ENCODE data around the gene GMFB.

The GMFB gene

DNA sequence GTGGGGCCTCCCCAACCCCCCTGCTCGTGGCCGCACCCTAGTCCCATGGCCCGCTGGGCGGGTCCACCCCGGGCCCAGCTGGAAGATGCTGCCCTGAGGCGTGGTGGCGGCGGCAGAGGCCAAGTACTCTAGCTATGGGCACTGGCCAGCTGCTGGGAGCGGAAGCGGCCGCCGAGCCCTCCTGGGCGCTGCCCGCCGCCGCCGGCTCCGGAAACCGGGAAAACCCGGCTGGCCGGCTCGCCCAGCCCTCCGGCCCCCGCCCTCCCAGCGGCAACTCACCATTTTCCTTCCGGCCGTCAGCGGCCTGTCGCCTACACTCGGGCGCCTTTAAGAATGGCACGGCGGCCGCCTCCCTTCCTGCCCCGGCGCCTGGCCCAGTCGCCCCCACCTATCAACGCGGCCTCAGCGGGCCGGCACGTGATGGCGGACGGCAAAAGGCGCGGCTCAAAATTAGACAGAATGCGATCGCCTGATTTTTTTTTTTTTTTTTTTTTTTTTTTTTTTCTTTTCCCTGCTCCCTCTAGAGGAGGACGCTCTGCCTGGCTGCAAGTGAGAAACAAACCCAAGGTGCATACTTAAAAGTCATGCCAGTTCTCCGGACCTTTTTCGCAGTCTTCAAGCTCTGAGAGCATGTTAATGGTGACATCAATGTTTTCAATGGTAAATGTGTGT is at the start of gene GMFB:
GMFB (minus strand) TSS at position 335 of the 672 bp plus-strand sequence; CDS start at position 282, 53 bp downstream.
- peak; percentile 41 for DNase-seq

DNA sequence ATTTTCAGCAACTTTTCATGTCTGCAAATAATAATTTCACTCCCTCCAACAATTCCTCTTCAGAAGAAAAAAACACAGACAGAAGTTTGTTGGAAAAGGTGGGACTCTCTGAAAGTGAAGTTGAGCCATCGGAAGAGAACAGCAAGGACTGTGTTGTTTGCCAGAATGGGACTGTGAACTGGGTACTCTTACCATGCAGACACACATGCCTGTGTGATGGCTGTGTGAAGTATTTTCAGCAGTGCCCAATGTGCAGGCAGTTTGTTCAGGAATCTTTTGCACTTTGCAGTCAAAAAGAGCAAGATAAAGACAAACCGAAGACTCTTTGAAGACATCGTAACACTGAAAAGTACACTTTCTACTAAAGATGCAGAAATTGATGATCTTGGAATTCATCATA is 49.3 kb upstream of the GMFB start:
- no peak for DNase-seq

DNA sequence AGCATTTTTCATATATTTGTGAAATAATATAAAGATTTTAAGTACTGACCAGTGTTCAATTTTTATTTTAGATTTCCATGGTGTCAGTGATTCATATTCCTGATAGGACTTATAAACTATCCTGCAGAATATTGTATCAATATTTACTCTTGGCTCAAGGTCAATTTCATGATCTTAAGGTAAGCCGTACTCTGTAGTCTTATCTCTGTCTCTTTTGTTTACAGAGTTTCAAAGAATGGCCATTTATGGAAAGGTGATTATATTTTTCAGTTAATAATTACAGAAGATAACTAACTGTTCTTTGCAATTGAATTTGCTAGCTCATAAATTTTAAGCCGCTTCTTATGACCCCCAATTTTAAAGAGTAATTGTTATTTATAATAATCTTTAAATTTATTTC is 48.9 kb upstream of the GMFB start:
- no peak for DNase-seq

DNA sequence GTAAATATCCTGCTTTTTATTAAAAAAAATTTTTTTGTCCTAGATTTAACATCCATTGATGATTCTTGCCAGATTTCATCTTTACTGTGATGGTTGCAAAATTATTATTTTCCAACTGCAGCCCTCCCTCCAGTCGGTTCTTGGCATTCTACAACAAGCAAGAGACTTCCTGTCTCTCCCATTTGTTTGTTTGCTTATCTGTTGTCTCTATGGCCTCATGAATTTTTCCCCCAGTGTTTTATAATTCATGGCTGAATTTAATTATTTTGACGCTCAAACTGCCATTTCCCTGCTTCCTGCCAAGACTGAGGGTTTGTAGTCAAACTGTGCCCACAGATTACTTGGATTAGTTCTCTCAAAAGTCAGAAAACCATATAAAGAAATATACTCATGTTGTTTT is 46.9 kb upstream of the GMFB start:
- DNase-seq, result no peak

DNA sequence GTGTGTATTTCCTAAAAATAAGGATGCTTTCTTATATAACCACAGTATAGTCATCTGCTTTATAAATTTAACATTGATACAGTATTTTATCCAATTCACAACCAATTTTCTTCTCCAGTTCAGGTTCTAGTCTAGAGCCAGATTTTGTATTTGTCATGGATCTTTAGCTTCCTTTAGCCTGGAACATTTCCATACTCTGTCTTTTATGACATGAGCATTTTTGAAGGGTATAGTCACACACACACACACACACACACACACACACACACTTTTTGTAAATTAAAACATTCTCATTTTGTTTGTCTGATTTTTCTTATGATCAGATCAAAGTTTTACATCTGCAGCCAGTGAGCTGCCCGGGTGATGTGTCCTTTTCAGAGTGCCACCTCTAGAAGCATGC is 46.3 kb upstream of the GMFB start:
- no peak for DNase-seq

DNA sequence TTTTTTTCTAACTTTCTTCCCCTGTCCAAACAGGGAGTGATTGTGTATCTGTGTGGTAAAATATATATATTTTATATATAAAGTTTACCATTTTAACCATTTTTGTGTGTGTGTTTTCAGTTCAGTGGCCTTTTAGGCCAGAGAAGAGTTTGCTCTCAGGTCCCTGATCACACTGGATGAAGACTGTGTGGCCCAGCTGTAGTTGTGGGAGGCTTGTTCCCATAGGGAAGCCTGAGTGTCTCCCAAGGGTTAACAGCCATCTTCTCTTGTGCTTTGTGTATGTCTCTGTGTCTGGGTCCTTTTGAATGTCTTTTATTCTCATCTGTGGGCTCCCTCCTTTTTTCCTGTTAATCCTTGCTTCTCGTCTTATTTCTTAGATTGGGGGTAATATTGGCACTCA is 44.3 kb upstream of the GMFB start:
- no peak for DNase-seq

DNA sequence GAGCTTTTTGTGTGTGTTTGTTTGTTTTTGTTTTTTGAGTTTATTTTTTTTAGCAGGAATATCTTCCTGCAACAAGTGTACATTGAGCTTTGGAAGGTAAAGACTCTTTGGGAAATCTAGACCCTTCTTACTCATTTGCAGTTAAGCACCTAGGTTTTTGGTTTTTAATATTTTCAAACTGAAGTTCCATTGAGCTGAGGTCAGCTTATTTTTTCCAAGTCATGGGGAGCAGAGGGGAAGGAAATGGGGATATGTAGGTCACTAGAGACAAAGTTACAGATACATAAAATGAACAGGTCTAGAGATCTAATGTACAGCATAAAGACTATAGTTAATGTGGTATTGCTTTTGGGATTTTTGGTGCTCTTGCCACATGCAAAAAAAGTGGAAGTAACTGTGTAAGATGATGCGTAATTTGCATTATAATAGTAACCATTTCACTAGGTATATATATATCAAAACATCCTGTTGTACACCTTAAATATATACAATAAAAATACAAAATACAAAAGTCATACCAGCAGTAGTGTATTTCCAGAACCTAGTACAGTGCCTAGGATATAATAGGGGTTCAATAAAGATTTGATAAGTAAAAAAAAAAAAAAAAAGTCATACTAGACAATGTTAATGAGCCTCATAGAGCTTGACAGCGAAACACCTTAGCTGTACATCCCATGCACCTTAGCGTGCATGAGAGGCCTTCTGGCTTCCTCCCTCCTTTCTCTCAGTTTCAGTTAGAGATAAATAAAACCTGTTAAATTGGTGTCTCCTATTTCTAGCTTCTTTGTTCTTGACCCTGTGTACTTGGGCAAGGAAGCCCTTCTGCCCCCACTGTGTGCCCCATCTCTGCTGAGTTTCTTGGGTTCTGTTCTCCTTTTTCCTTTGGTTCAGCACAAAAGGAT is 43.6 kb upstream of the GMFB start:
- DNase-seq, result no peak

DNA sequence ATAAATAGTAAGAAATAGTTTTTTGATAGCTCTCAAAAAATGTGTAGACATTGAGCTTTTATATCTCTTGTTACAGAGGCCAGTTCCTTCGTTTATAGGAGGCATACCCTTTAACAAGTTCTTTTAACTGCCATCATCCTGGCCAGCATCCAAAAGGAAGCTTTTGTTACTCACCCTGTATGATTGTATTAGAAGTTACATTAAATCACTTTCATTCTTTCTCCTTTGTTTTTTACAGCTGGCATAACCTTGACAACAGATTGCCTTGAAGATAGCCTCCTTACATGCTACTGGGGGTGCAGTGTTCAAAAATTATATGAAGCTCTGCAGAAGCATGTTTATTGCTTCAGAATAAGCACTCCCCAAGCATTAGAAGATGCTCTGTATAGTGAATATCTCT is 41.0 kb upstream of the GMFB start:
- no peak for DNase-seq

DNA sequence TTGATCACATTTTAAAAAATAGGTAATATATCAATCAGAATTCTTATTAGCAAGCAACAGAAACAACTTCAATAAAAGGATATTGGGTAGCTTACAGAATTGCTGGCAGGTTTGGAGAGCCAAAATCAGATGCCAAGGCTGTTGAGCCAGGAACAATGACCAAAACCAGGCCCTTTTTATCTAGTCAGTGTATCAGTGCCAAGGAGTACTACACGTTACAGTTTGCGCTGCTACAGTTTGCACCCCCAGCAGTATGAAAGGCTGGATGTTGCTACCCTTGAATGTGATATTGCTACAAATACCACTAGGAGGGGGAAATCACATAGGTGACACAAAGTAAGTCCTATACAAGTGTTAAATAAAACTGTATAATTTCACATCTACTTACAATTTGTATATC is 40.2 kb upstream of the GMFB start:
- DNase-seq, result no peak

DNA sequence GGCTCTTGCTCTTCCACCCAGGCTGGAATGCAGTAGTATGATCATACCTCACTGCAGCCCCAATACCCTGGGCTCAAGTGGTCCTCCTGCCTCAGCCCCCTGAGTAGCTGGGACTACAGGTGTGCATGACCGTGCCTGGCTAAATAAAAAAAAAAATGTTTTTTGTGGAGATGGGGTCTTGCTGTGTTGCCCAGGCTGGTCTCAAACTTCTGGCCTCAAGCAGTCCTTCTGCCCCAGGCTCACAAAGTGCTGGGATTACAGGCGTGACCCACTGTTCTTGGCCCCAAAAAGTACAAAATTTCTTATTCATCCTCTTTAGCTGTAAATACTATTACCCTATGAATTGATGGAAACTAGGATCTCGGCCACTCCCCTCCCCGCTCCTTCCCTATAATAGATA is 35.6 kb upstream of the GMFB start:
- no peak for DNase-seq

DNA sequence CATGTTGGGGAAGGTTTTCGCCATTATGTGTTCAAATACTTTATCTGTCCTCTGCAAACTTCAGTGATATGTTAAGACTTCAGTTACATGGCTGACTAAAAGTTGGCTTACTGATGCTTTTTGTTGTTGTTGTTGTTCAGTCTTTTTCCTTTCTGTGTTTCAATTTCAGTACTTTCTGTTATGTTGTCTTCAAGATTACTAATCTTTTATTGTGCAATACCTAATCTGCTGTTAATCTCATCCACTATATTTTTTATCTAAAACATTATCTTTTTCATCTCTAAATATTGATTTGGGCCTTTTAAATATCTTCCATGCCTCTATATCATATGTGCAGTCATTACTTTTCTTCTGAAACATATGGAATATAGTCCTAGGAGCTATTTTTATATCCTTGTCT is 27.9 kb upstream of the GMFB start:
- DNase-seq, result no peak

DNA sequence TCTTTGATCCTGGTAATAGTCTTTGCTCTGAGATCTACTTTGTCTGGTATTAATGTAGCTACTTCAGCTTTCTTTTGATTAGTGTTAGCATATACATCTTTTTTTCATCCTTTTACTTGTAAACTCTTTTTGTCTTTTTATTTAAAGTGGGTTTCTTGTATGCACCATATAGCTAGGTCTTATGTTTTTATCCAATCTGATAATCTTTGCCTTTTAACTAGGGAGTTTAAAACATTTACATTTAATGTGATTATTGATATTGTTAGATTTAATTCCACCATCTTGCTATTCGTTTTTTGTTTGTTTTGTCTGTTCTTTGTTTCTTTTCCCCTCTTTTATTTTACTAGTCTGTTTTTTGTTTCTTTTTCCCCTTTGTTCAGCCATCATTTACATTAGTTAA is 26.9 kb upstream of the GMFB start:
- DNase-seq, result no peak

DNA sequence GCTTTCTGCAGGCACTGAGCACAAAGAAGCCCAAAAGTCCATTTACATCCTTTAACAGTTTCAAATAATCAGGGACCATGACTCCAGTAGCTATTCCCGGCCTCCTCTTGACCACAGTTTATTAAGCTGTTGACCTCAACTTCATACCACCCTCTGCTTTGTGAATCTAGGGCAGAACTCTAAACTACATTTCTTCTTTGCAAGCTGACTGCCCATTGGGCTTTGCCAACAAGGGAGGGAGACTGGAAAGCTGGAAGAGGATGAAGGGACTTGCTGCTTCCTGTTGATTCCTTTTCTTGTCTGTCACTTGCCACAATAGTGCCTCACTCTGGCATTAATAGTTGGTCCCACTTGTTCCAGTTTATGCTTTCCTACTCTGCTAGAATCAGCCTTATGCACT is 23.6 kb upstream of the GMFB start:
- no peak for DNase-seq

DNA sequence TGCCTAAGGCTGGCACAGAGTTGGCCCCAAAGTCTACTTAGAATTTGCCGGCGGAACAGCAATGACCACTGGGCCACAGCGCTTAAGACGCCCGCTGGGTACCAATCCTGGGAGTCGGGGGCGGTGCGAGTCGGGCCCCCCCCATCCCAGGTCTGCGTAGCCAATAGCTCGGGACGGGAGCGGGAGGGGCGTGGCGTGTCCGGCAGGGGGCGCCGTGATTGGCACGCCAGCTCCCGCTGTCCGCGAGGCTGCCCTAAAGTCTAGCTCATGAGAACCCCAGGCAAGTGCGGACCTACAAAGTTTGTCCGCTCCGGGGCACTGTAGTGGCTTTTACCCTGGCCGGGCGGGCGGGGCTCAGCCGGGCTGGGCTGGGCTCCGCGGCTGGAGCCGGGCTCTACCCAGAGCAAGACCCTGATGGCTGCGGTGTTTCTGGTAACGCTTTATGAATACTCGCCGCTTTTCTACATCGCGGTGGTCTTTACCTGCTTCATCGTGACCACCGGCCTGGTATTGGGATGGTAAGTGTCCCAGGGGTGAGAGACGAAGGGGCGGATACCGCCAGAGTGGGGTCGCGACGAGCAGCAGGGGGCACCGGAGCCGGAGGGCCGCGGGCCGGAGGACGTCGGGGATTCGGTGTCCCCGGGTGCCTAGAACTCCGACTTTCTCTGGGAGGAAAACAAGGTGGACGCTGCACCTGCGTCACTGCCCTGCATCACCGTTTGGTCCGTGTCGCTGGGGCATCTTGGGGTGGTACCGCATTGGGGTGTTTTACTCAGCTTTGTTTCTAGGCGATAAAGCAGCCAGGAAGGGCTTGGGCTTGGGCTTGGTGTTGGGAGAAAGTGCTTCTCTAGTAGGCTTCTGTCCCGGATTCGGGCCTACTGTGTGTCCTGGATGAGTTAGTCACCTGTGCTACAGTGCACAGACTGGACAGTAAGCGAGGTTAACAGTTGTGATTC is 21.0 kb upstream of the GMFB start, which contains the start of gene CGRRF1:
CGRRF1 (plus strand) TSS at position 361 of the 956 bp plus-strand sequence; CDS start at position 415, 54 bp downstream.
- DNase-seq, result peak; percentile 83

DNA sequence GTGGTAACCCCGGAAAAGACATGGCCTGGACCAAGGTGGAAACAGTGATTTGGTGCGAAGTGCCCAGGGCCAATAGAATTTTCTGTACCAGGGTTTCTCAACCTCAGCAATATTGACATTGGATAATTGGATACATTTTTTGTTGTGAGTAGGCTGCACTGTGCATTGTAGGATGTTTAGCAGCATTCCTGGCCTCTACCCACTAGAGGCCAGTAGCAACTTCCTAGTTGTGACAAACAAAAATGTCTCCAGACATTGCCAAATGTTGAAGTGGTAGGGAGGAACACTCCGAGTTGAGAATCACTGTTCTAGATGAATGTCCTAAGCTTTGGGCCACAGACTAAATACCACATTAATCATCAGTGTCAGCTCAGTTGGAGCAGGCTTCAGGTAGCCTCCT is 14.7 kb upstream of the GMFB start:
- DNase-seq, result no peak

DNA sequence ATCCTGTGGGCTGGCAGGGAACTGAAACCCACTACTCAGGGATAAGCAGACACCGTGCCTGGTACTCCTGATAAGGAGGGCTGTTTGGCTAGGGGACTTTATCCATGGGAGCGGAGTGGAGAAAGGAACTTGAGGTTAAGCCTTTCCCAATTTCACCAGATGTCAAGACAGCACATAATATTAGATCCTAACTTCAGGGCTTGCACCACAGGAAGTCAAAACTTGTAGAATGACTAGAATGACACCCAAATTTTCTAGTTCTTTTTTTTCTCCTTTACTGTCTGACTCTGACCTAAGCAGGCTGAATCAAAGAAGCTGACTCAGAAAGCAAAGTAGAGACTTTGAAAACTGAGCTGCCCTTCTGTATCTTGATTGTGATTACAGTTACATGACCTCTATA is 13.8 kb upstream of the GMFB start:
- DNase-seq, result no peak

DNA sequence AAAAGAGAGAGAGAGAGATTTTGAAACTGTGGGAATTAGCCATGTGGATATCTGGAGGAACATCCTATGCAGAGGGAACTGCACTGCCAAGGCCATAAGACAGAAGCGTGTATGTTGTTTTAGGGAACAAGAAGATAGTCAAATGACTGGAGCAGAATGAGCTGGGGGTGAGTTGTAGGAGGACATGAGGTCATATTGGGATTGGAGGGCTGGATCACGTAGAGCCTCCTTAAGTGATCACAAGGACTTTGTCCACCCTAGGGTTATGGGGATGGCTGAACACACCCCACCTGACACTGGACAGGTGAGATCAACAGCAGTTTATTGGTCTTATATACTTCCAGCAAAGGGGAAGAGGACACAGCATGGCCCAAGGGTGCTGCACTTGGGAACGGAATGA is 12.7 kb upstream of the GMFB start:
- no peak for DNase-seq

DNA sequence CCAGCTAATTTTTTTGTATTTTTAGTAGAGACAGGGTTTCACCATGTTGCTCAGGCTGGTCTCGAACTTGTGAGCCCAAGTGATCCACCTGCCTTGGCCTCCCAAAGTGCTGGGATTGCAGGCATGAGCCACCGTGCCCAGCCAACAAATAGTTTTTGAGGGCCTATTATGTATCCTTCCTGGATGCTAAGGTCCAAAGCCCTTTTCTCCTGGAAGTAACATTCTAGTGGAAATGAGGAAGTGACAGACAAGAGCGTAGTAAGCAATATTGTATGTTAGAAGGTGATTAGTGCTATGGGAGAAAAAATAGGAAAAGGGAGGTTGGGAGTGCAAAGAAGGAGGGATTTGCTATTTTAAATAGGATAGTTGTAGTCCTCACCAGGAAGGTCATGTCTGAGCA is 12.0 kb upstream of the GMFB start:
- DNase-seq, result no peak

DNA sequence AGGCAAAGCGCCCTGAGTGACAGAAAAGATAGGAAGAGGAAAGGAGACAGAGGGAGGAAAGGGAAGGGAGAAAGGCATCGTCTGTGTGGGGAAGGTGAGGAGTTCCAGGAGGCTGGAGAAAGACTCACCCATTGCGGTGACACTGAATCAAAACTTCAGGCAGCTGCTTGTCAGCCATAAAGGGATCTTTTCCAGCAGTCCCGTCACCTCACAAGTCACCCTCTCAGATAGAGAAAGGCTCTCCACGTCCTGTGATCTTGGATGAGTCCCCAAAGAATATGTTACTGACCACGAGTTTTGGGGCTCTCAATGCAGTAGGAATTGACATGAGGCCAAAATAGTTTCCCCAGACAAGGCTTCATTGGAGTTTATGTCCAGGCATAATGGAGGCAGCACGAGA is 9.8 kb upstream of the GMFB start:
- no peak for DNase-seq

DNA sequence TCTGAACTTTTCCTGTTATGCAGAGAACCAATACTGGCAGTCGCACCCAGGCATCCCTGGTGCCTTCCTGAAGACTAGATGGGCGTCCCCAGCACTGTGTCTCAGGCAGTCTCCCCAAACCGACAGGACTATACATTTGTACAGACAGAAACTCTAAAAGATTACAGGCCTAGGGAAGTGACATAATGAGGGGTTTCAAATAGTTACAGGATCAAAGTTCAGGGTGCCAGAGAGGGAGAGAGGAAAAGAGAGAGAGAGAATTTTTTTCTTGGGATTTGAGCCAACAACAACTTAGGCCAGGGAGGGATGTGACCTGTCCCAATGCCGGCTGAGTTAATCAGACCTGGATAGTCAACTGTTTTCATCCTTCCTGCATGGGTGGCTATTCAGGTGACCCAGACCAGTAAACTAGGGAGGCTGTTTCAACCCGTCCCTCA is 9.3 kb upstream of the GMFB start:
- DNase-seq, result no peak

DNA sequence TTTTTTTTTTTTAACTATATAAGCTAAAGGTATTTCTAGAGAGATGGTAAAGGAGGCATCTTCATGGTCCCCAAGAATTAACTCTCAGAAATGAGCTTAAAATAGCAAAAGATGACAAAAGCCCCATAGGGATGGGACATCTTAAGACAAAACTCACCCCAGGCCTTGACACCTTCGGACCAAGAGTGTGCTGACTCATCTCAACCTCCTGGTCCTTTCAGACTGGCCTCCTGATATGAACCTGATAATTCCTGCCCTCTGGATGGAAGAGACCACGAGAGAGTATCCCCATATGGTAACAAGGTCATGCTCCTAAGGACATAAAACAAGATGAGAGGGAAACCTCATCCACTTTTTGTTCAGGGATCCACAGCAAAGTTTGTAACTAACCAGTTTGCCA is 8.4 kb upstream of the GMFB start:
- no peak for DNase-seq

DNA sequence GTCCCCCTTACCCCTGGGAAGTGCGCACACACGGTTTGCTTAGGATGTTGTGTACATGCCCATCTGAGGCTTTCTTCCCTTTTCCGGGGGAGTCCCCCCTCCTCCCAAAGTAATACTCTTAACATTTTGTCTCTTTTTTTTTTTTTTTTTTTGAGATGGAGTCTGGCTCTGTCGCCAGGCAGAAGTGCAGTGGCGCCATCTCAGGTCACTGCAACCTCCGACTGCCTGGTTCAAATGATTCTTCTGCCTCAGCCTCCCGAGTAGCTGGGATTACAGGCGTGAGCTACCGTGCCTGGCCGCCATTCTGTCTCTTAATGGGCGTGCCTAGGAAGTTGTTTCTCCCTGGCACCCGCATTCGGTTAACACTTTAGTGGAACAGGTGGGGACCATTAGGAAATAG is 4.5 kb upstream of the GMFB start:
- DNase-seq, result no peak
